A673 (cell line): ENCODE measurements around the gene SLC1A5.
"Not testable (repeated sequence)": the region's sequence is repeated elsewhere in the genome, so short reads cannot be mapped to it uniquely, and the experiment has no call there.

ENCODE experiments used
- CTCF ChIP-seq: fragments of 300-800, 200-600 bp; sonication (generic); conservative IDR thresholded peaks from 2 replicates; pipeline ENCODE4 v1.5.1; 2017; ENCODE audit warnings: low read depth, mild to moderate bottlenecking, antibody characterized with exemption, low read length, moderate library complexity, mixed read lengths
- EZH2 ChIP-seq: fragments of 200-600 bp; sonication (generic); IDR thresholded peaks from 2 replicates; pipeline ENCODE4 v1.6.1; 2017; ENCODE audit warnings: borderline replicate concordance, low read depth, mild to moderate bottlenecking, mixed read lengths, antibody characterized with exemption, low read length; ENCODE audit not compliant: poor library complexity, severe bottlenecking

DNA sequence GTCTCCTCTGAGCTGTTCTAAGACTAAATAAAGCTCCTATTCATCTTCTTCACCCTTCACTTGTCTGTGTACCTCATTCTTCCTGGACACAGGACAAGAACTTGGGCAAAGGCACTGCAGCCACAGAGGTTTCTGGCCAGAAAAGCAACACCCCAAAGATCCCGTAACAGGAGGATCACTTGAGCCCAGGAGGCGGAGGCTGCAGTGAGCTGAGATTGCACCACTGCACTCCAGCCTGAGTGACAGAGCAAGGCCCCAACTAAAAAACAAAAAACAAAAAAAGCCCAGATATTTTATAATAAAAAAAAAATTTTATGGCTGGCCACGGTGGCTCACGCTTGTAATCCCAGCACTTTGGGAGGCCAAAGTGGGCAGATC, 34.0 kb upstream of the SLC1A5 start:
- not testable (repeated sequence) for TF ChIP-seq CTCF, EZH2
